ENCODE data around the gene MRM2. TPM values are rescaled to one million over a fixed set of nuclear protein-coding genes. Genes with fewer than 3 reads are reported as not detected.

Gene MRM2
- total RNA-seq, 1 experiment from 2014 or later: 49.9 TPM

- Histone ChIP-seq H3K36me3 (ENCODE audit: control insufficient read depth, insufficient read depth, low read length) (peaks cover 2% of the 10 kb centered on the region), H3K27ac (ENCODE audit: low read length) (no peak overlapping the region)
- no TSS peak for BruUV-seq (replicated peaks)
Observed at GRCh38 chr7:2220954-2221353, 21.1 kb downstream of the MRM2 start.

GRCh38 chr7:2220506-2220905 lies 21.5 kb downstream of the MRM2 start:
- H3K27ac ChIP-seq (ENCODE audit: low read length): no peak overlapping the region
- intact Hi-C loops (cut with micrococcal nuclease; ENCODE audit: unreplicated experiment) (no loop called here), in situ Hi-C loops (cut with HindIII; ENCODE audit: low pct_unique_long_range_greater_than_20kb, low sequenced_read_pairs) (no loop called here)
- no peak overlapping the region for H3K4me3 ChIP-seq (ENCODE audit: low read depth in 2 of 2, low read length in 2 of 2)
- BruUV-seq (replicated peaks): no TSS peak
- H3K4me1 ChIP-seq (ENCODE audit: control insufficient read depth, insufficient read depth, low read length): no peaks in the 10 kb centered on the region
- TF ChIP-seq SIN3A (IDR thresholded peaks at IDR 0.05; ENCODE audit: borderline replicate concordance, insufficient read depth, low read depth, low read length) (no peak), POLR2AphosphoS5 (IDR thresholded peaks at IDR 0.05; ENCODE audit: low read depth, low read length) (no peak), REST (IDR thresholded peaks at IDR 0.05; ENCODE audit: insufficient read depth in 1 of 2, low read depth in 2 of 2, low read length in 1 of 2) (no peak), TCF7L2 (IDR thresholded peaks at IDR 0.05; ENCODE audit: low read depth, low read length) (no peak), CTCF (IDR thresholded peaks at IDR 0.05) (no peak)
- DNase-seq (ENCODE audit: low read depth, low spot score) (no peak), ATAC-seq (no peak)
- ChIA-PET CTCF (no interaction called here), POLR2A (no interaction called here)
- H3K27me3 ChIP-seq (ENCODE audit: control insufficient read depth, insufficient read depth, low read length): no peaks in the 10 kb centered on the region
- H3K9me3 ChIP-seq (ENCODE audit: control insufficient read depth, insufficient read depth, low read depth, low read length): no peaks in the 10 kb centered on the region
- H3K36me3 ChIP-seq (ENCODE audit: control insufficient read depth, insufficient read depth, low read length): no peaks in the 10 kb centered on the region; the same call in 1 of the 2 replicates

More at GRCh38 chr7:2220954-2221353, 21.1 kb downstream of the MRM2 start:
- intact Hi-C loops (cut with micrococcal nuclease; ENCODE audit: unreplicated experiment): no loop called here
- no peak for ATAC-seq
- Histone ChIP-seq H3K4me3 (ENCODE audit: low read depth in 2 of 2, low read length in 2 of 2) (no peak overlapping the region), H3K27me3 (ENCODE audit: control insufficient read depth, insufficient read depth, low read length) (no peaks in the 10 kb centered on the region), H3K9me3 (ENCODE audit: control insufficient read depth, insufficient read depth, low read depth, low read length) (no peaks in the 10 kb centered on the region), H3K4me1 (ENCODE audit: control insufficient read depth, insufficient read depth, low read length) (no peaks in the 10 kb centered on the region)
- no peak for TF ChIP-seq POLR2AphosphoS5 (IDR thresholded peaks at IDR 0.05; ENCODE audit: low read depth, low read length)
- TF ChIP-seq TCF7L2 (IDR thresholded peaks at IDR 0.05; ENCODE audit: low read depth, low read length): no peak
- no peak for TF ChIP-seq REST (IDR thresholded peaks at IDR 0.05; ENCODE audit: insufficient read depth in 1 of 2, low read depth in 2 of 2, low read length in 1 of 2)
- TF ChIP-seq CTCF (IDR thresholded peaks at IDR 0.05): no peak
- no peak for DNase-seq (ENCODE audit: low read depth, low spot score)
- in situ Hi-C loops (cut with HindIII; ENCODE audit: low pct_unique_long_range_greater_than_20kb, low sequenced_read_pairs): no loop called here
- POLR2A ChIA-PET: no interaction called here
- CTCF ChIA-PET: no interaction called here
